Neural progenitor cell (in vitro differentiated cells): ENCODE data around the gene ADK.

Source experiments
- EZH2 ChIP-seq: fragments of 200-600 bp; sonication (generic); IDR thresholded peaks from 2 replicates; pipeline ENCODE4 v1.6.1; 2017; ENCODE audit warnings: antibody characterized with exemption, mild to moderate bottlenecking, moderate library complexity
- TF ChIP-seq, protein P1 (sequence below): fragments of 200-600 bp; sonication (generic); IDR thresholded peaks from 2 replicates; pipeline ENCODE4 v1.5.1; 2017; ENCODE audit warnings: antibody characterized with exemption, mild to moderate bottlenecking

GRCh38 chr10:74272288-74272687 lies 121.3 kb downstream of the ADK start:
- TF ChIP-seq, protein P1, sequence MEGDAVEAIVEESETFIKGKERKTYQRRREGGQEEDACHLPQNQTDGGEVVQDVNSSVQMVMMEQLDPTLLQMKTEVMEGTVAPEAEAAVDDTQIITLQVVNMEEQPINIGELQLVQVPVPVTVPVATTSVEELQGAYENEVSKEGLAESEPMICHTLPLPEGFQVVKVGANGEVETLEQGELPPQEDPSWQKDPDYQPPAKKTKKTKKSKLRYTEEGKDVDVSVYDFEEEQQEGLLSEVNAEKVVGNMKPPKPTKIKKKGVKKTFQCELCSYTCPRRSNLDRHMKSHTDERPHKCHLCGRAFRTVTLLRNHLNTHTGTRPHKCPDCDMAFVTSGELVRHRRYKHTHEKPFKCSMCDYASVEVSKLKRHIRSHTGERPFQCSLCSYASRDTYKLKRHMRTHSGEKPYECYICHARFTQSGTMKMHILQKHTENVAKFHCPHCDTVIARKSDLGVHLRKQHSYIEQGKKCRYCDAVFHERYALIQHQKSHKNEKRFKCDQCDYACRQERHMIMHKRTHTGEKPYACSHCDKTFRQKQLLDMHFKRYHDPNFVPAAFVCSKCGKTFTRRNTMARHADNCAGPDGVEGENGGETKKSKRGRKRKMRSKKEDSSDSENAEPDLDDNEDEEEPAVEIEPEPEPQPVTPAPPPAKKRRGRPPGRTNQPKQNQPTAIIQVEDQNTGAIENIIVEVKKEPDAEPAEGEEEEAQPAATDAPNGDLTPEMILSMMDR = no peak
- TF ChIP-seq EZH2 = no peak
